ENCODE data around the gene PEX11B.

Gene PEX11B

GRCh38 chr1:145918144-145918991 lies at the start of gene PEX11B:
TSS of gene PEX11B (minus strand) at chr1:145918717. CDS start at chr1:145918688, 29 bp downstream.
- Histone ChIP-seq H2AFZ (ENCODE audit: low read depth, low read length) (peak within 1 kb of the TSS; percentile 94), H3K79me2 (ENCODE audit: insufficient read depth, low read length) (peaks cover 12% of the 10 kb centered on the region), H3K4me3 (ENCODE audit: low read depth in 1 of 2, low read length in 2 of 2) (peak within 1 kb of the TSS; percentile 67 to 94; a peak in 3 of 4 replicates), H3K27me3 (ENCODE audit: insufficient read depth, low read length, poor library complexity) (no peaks in the 10 kb centered on the region), H4K20me1 (ENCODE audit: insufficient read depth, low read length) (no peaks in the 10 kb centered on the region), H3K4me1 (ENCODE audit: insufficient read depth, low read length) (peaks cover 34% of the 10 kb centered on the region), H3K9me3 (ENCODE audit: insufficient read depth, low read length, severe bottlenecking) (no peaks in the 10 kb centered on the region), H3K4me2 (ENCODE audit: insufficient read depth, low read length) (peak within 1 kb of the TSS; percentile 87), H3K9ac (ENCODE audit: low read depth, low read length) (peak within 1 kb of the TSS; percentile 78), H3K27ac (ENCODE audit: low read length) (peak within 1 kb of the TSS; percentile 84), H3K36me3 (ENCODE audit: insufficient read depth, low read length) (peaks cover 13% of the 10 kb centered on the region; the same call in 1 of the 2 replicates)
- DNase-seq (peak; percentile 92), ATAC-seq (ENCODE audit: insufficient read depth, low read depth) (peak; percentile 92)
- TF ChIP-seq EZH2 (IDR thresholded peaks at IDR 0.05; ENCODE audit: borderline replicate concordance, low read depth, low read length, severe bottlenecking) (no peak), CTCF (IDR thresholded peaks at IDR 0.05; ENCODE audit: borderline replicate concordance, extremely low read depth, low read length, poor library complexity, severe bottlenecking) (no peak)

- Histone ChIP-seq H3K79me2 (ENCODE audit: insufficient read depth, low read length) (0 out of 2 replicates have a peak, but pooled peaks cover 5% of the 10 kb centered on the region), H4K20me1 (ENCODE audit: insufficient read depth, low read length) (no peaks in the 10 kb centered on the region), H3K4me2 (ENCODE audit: insufficient read depth, low read length) (no peak overlapping the region), H3K9ac (ENCODE audit: low read depth, low read length) (no peak overlapping the region), H3K4me3 (ENCODE audit: low read depth in 1 of 2, low read length in 2 of 2) (no peak overlapping the region), H2AFZ (ENCODE audit: low read depth, low read length) (no peak overlapping the region), H3K4me1 (ENCODE audit: insufficient read depth, low read length) (peaks cover 30% of the 10 kb centered on the region), H3K9me3 (ENCODE audit: insufficient read depth, low read length, severe bottlenecking) (no peaks in the 10 kb centered on the region), H3K36me3 (ENCODE audit: insufficient read depth, low read length) (no peaks in the 10 kb centered on the region), H3K27ac (ENCODE audit: low read length) (no peak overlapping the region), H3K27me3 (ENCODE audit: insufficient read depth, low read length, poor library complexity) (peaks cover 12% of the 10 kb centered on the region)
- DNase-seq (no peak), ATAC-seq (ENCODE audit: insufficient read depth, low read depth) (no peak)
- TF ChIP-seq EZH2 (IDR thresholded peaks at IDR 0.05; ENCODE audit: borderline replicate concordance, low read depth, low read length, severe bottlenecking) = no peak
- TF ChIP-seq CTCF (IDR thresholded peaks at IDR 0.05; ENCODE audit: borderline replicate concordance, extremely low read depth, low read length, poor library complexity, severe bottlenecking) = no peak
Observed at GRCh38 chr1:145967288-145967687, 48.8 kb upstream of the PEX11B start.

- no peaks in the 10 kb centered on the region; the same call in 1 of the 2 replicates for H4K20me1 ChIP-seq (ENCODE audit: insufficient read depth, low read length)
- no peaks in the 10 kb centered on the region for H3K36me3 ChIP-seq (ENCODE audit: insufficient read depth, low read length)
- no peaks in the 10 kb centered on the region for H3K9me3 ChIP-seq (ENCODE audit: insufficient read depth, low read length, severe bottlenecking)
- no peak for DNase-seq
- peak overlapping the region; percentile 98 for H3K4me2 ChIP-seq (ENCODE audit: insufficient read depth, low read length)
- H3K27me3 ChIP-seq (ENCODE audit: insufficient read depth, low read length, poor library complexity) = peaks cover 26% of the 10 kb centered on the region
- H3K4me3 ChIP-seq (ENCODE audit: low read depth in 1 of 2, low read length in 2 of 2) = peak overlapping the region; percentile 64 to 80
- H2AFZ ChIP-seq (ENCODE audit: low read depth, low read length) = peak overlapping the region; percentile 87
- H3K79me2 ChIP-seq (ENCODE audit: insufficient read depth, low read length) = 0 out of 2 replicates have a peak, but pooled peaks cover 5% of the 10 kb centered on the region
- H3K4me1 ChIP-seq (ENCODE audit: insufficient read depth, low read length) = peaks cover 50% of the 10 kb centered on the region
- no peak for ATAC-seq (ENCODE audit: insufficient read depth, low read depth)
- peak overlapping the region; percentile 64 for H3K9ac ChIP-seq (ENCODE audit: low read depth, low read length)
- TF ChIP-seq CTCF (IDR thresholded peaks at IDR 0.05; ENCODE audit: borderline replicate concordance, extremely low read depth, low read length, poor library complexity, severe bottlenecking) (no peak), EZH2 (IDR thresholded peaks at IDR 0.05; ENCODE audit: borderline replicate concordance, low read depth, low read length, severe bottlenecking) (no peak)
- H3K27ac ChIP-seq (ENCODE audit: low read length) = peak overlapping the region; percentile 74
Observed at GRCh38 chr1:145965119-145965744, 46.7 kb upstream of the PEX11B start.

All from DND-41 (cell line).